Measurements from ENCODE around the gene AKAP13.

AKAP13 gene

DNA sequence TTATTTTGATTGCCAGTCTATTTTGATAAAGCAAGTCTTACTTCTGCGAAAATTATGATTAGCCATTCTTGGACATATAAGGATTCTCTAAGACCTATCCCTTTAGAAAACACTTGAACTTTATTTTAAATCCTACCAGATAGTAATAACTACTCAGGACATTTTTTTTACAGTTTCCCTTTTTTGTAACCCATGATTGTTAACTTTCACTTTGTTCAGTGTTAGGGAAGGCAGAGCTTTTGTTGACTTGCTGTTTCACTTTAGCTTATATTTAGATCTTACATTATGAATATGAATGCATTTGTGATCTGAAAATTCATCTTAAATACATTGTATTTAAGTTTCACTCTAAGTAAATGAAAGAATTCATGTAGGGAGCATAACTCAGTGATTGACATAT is 167.0 kb downstream of the AKAP13 start:
- TF ChIP-seq CEBPB (IDR thresholded peaks at IDR 0.05) = no peak
- no peak for TF ChIP-seq NFIC (IDR thresholded peaks at IDR 0.05)
- TF ChIP-seq FOXM1 (IDR thresholded peaks at IDR 0.05; ENCODE audit: borderline replicate concordance, low read depth) = no peak
- TF ChIP-seq TAF1 (IDR thresholded peaks at IDR 0.05; ENCODE audit: low read depth) = no peak
- no peak for TF ChIP-seq TCF12 (IDR thresholded peaks at IDR 0.05; ENCODE audit: low read depth)
- no peak for TF ChIP-seq MAX (IDR thresholded peaks at IDR 0.05)
- TF ChIP-seq TEAD4 (IDR thresholded peaks at IDR 0.05) = no peak
- TF ChIP-seq, protein P1, sequence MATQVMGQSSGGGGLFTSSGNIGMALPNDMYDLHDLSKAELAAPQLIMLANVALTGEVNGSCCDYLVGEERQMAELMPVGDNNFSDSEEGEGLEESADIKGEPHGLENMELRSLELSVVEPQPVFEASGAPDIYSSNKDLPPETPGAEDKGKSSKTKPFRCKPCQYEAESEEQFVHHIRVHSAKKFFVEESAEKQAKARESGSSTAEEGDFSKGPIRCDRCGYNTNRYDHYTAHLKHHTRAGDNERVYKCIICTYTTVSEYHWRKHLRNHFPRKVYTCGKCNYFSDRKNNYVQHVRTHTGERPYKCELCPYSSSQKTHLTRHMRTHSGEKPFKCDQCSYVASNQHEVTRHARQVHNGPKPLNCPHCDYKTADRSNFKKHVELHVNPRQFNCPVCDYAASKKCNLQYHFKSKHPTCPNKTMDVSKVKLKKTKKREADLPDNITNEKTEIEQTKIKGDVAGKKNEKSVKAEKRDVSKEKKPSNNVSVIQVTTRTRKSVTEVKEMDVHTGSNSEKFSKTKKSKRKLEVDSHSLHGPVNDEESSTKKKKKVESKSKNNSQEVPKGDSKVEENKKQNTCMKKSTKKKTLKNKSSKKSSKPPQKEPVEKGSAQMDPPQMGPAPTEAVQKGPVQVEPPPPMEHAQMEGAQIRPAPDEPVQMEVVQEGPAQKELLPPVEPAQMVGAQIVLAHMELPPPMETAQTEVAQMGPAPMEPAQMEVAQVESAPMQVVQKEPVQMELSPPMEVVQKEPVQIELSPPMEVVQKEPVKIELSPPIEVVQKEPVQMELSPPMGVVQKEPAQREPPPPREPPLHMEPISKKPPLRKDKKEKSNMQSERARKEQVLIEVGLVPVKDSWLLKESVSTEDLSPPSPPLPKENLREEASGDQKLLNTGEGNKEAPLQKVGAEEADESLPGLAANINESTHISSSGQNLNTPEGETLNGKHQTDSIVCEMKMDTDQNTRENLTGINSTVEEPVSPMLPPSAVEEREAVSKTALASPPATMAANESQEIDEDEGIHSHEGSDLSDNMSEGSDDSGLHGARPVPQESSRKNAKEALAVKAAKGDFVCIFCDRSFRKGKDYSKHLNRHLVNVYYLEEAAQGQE (IDR thresholded peaks at IDR 0.05; ENCODE audit: low read depth) = no peak
- no peak for TF ChIP-seq RAD21 (IDR thresholded peaks at IDR 0.05; ENCODE audit: low read depth)

GRCh38 chr15:85550283-85550682 is 169.9 kb downstream of the AKAP13 start:
- TF ChIP-seq MAX (IDR thresholded peaks at IDR 0.05) (no peak), EP300 (IDR thresholded peaks at IDR 0.05; ENCODE audit: borderline replicate concordance) (no peak), EGR1 (IDR thresholded peaks at IDR 0.05) (no peak), TCF12 (IDR thresholded peaks at IDR 0.05; ENCODE audit: low read depth) (no peak), YY1 (IDR thresholded peaks at IDR 0.05; ENCODE audit: low read depth) (no peak), CREB1 (IDR thresholded peaks at IDR 0.05; ENCODE audit: low read depth) (no peak), NFIC (IDR thresholded peaks at IDR 0.05) (no peak), RAD21 (IDR thresholded peaks at IDR 0.05; ENCODE audit: low read depth) (no peak), CEBPB (IDR thresholded peaks at IDR 0.05) (no peak), ZBTB7A (IDR thresholded peaks at IDR 0.05; ENCODE audit: low read depth) (no peak), TEAD4 (IDR thresholded peaks at IDR 0.05) (no peak), FOXM1 (IDR thresholded peaks at IDR 0.05; ENCODE audit: borderline replicate concordance, low read depth) (no peak), TAF1 (IDR thresholded peaks at IDR 0.05; ENCODE audit: low read depth) (no peak)
- TF ChIP-seq, protein P2, sequence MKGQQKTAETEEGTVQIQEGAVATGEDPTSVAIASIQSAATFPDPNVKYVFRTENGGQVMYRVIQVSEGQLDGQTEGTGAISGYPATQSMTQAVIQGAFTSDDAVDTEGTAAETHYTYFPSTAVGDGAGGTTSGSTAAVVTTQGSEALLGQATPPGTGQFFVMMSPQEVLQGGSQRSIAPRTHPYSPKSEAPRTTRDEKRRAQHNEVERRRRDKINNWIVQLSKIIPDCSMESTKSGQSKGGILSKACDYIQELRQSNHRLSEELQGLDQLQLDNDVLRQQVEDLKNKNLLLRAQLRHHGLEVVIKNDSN (IDR thresholded peaks at IDR 0.05) = no peak
- TF ChIP-seq, protein P1 (IDR thresholded peaks at IDR 0.05; ENCODE audit: low read depth) = no peak

GRCh38 chr15:85551221-85551832 is 170.9 kb downstream of the AKAP13 start:
- TF ChIP-seq CREB1 (IDR thresholded peaks at IDR 0.05; ENCODE audit: low read depth) (no peak), MAX (IDR thresholded peaks at IDR 0.05) (no peak), EGR1 (IDR thresholded peaks at IDR 0.05) (no peak), EP300 (IDR thresholded peaks at IDR 0.05; ENCODE audit: borderline replicate concordance) (no peak)
- TF ChIP-seq, protein P2 (IDR thresholded peaks at IDR 0.05) = no peak

DNA sequence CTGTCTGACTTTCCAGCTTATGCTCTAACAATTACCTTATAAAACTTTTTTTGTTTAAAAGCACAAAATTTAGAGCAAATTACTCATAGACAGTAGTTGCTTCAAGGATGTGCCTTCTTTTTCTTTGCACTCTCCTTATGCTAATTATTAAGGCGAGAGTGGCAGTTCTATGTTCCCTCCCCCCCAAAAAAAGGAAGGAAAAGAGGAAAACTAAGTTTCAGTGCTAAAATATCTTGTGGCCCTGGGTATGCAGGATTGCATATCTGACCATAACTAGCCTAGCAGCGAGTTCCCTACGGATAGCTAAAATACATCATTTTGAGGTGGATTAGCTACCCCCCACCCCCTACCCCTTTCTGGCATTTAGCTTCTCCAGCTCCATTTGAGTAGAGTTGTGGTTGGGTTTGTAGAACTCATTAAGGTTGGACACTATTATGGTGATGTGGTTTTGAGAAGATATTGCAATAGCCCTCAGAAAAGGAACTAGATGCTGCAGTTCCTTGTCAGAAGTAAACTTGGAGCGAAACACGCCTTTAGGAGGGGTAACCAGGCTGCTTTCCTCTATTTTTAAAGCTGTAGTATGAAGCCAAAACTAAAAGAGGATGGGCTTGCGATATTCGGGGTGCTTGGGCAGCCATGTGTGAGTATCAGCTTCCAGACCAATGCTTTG is 174.6 kb downstream of the AKAP13 start:
- TF ChIP-seq TCF12 (IDR thresholded peaks at IDR 0.05; ENCODE audit: low read depth) (no peak), CEBPB (IDR thresholded peaks at IDR 0.05) (no peak), EGR1 (IDR thresholded peaks at IDR 0.05) (no peak), TAF1 (IDR thresholded peaks at IDR 0.05; ENCODE audit: low read depth) (no peak)

DNA sequence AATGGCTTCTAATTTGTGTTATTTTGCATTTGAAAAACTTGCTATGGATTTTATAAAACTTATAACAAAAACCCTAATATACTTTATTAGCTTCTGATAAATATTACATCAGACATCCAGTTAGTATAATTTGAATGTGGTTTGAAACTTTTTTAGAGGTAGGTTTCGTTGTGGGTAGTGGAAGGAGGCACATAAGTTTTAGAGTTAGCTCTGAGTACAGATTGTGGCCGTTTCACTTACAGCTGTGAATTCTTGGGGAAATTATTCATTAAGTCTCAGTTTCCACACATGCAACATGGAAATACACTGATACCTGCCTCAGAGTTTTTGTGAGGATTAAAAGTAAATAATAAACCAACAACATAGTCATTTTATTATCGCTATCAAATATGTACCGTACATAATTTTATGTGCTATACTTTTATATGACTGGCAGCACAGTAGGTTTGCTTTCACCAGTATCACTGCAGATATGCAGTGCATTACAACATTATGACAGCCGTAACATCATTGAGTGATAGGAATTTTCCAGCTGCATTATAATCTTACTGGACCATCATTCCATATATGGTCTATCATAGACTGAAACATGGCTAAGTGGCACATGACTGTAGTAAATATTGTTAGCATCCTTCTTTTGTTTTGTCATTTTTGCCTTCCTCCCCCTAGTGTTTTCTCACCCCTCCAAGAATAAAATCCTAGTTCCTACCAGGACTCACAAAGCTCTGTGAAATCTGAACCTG is 175.6 kb downstream of the AKAP13 start:
- TF ChIP-seq TEAD4 (IDR thresholded peaks at IDR 0.05) (no peak), EP300 (IDR thresholded peaks at IDR 0.05; ENCODE audit: borderline replicate concordance) (no peak), EGR1 (IDR thresholded peaks at IDR 0.05) (no peak), TAF1 (IDR thresholded peaks at IDR 0.05; ENCODE audit: low read depth) (no peak), FOXM1 (IDR thresholded peaks at IDR 0.05; ENCODE audit: borderline replicate concordance, low read depth) (no peak), MAX (IDR thresholded peaks at IDR 0.05) (no peak), CREB1 (IDR thresholded peaks at IDR 0.05; ENCODE audit: low read depth) (no peak), RAD21 (IDR thresholded peaks at IDR 0.05; ENCODE audit: low read depth) (no peak), CEBPB (IDR thresholded peaks at IDR 0.05) (no peak), ZBTB7A (IDR thresholded peaks at IDR 0.05; ENCODE audit: low read depth) (no peak), TCF12 (IDR thresholded peaks at IDR 0.05; ENCODE audit: low read depth) (no peak), NFIC (IDR thresholded peaks at IDR 0.05) (no peak), YY1 (IDR thresholded peaks at IDR 0.05; ENCODE audit: low read depth) (no peak)
- TF ChIP-seq, protein P1 (IDR thresholded peaks at IDR 0.05; ENCODE audit: low read depth) = no peak
- TF ChIP-seq, protein P2 (IDR thresholded peaks at IDR 0.05) = no peak
